ENCODE measurements around the gene EDARADD.

DNA sequence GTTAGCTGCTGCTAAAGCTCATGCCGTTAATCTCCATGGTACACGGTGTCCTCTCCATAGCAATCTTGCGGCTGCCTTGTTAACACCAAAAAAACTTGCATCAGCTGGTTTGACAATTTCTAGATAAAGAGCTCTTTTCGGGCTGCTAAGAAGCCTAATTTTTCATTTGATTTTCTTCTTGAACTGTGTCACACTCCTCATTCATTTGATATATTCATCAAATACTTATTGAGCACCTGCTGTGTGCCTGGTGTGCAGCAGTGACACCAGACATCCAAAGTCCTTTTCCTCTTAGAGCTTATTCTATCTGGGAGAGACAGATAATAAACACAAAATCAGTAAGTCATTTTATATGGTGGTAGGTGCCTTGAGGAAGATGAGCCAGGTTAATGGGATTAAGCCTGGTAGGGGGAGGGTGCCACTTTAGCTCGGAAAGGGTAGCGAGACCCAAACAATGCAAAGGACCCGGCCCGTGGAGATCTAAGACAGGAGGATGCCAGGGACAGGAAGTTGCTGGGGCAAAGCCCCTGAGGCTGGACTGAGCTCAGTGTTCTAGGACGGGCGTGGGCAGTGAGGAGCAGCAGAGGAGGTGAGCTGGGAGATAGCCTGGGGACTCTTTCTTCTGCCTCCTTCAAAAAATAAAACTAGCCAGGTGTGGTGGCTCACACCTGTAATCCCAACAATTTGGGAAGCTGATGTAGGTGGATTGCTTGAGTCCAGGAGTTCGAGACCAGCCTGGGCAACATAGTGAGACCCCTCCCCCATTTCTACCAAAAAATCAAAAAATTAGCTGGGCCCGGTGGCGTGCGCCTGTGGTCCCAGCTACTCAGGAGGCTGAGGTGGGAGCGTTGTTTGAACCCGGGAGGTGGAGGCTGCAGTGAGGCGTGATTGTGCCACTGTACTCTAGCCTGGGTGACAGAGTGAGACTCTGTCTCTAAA is 79.0 kb downstream of the EDARADD start:
- TF ChIP-seq, protein P1, sequence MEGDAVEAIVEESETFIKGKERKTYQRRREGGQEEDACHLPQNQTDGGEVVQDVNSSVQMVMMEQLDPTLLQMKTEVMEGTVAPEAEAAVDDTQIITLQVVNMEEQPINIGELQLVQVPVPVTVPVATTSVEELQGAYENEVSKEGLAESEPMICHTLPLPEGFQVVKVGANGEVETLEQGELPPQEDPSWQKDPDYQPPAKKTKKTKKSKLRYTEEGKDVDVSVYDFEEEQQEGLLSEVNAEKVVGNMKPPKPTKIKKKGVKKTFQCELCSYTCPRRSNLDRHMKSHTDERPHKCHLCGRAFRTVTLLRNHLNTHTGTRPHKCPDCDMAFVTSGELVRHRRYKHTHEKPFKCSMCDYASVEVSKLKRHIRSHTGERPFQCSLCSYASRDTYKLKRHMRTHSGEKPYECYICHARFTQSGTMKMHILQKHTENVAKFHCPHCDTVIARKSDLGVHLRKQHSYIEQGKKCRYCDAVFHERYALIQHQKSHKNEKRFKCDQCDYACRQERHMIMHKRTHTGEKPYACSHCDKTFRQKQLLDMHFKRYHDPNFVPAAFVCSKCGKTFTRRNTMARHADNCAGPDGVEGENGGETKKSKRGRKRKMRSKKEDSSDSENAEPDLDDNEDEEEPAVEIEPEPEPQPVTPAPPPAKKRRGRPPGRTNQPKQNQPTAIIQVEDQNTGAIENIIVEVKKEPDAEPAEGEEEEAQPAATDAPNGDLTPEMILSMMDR (IDR thresholded peaks at IDR 0.05): no peak
- TF ChIP-seq EP300 (IDR thresholded peaks at IDR 0.05) (no peak), POLR2A (IDR thresholded peaks at IDR 0.05) (no peak)

Data from ovary (tissue), 3 donors.